Sigmoid colon (tissue), 3 donors: ENCODE data around the gene LTV1.

Experiments used
- CTCF ChIP-seq, 4 experiments: fragments of 450-650 bp in 3 of 4; fragments of 200-600 bp in 1 of 4; IDR thresholded peaks; one replicate each; pipeline ENCODE4 v1.5.1; 2016 to 2019; ENCODE audit warnings: antibody characterized with exemption in 4 of 4, mild to moderate bottlenecking in 3 of 4, moderate library complexity in 2 of 4
- POLR2A ChIP-seq, 2 donors: fragments of 450-650 bp; IDR thresholded peaks; one replicate each; pipeline ENCODE4 v1.6.1; 2016; ENCODE audit warnings: antibody characterized with exemption in 2 of 2, mild to moderate bottlenecking in 2 of 2, moderate library complexity in 2 of 2

- TF ChIP-seq POLR2A (IDR thresholded peaks at IDR 0.05) (no peak), CTCF (IDR thresholded peaks at IDR 0.05) (no peak)
These were observed 29.1 kb downstream of the LTV1 start for GRCh38 chr6:143872201-143872600.
